GM18520 (cell line): ENCODE data around the gene POLR1D.
"Not testable (repeated sequence)": the region's sequence is repeated elsewhere in the genome, so short reads cannot be mapped to it uniquely, and the experiment has no call there.

Experiments used
- ATAC-seq: cut with Tn5 transposase; IDR thresholded peaks from one replicate; pipeline ENCODE4 v1.9.1; 2021; ENCODE audit not compliant: unreplicated experiment

Gene POLR1D

GRCh38 chr13:27613628-27614027 is 8.1 kb upstream of the POLR1D start:
- ATAC-seq, result no peak

GRCh38 chr13:27617881-27618321 is 3.8 kb upstream of the POLR1D start:
- ATAC-seq, result no peak

- no peak for ATAC-seq
Measured at GRCh38 chr13:27619093-27619727, 2.5 kb upstream of the POLR1D start.

- ATAC-seq, result peak; percentile 23
Measured at GRCh38 chr13:27619728-27620376, 1.8 kb upstream of the POLR1D start.

GRCh38 chr13:27620377-27621115 is 1.1 kb upstream of the POLR1D start, which contains the start of gene LNX2:
LNX2 (minus strand) TSS chr13:27620529; CDS start chr13:27581703, 38,826 bp downstream.
- peak; percentile 79 for ATAC-seq

- no peak for ATAC-seq
Measured at GRCh38 chr13:27621116-27621365, 651 bp upstream of the POLR1D start.

GRCh38 chr13:27622102-27622820 is 569 bp downstream of the POLR1D start:
- ATAC-seq, result no peak

GRCh38 chr13:27622881-27623280 is 1.2 kb downstream of the POLR1D start:
- ATAC-seq, result no peak

- ATAC-seq, result no peak
Measured at GRCh38 chr13:27624071-27624470, 2.4 kb downstream of the POLR1D start.

- ATAC-seq, result no peak
Measured at GRCh38 chr13:27625839-27626238, 4.1 kb downstream of the POLR1D start.

- no peak for ATAC-seq
Measured at GRCh38 chr13:27627380-27627779, 5.7 kb downstream of the POLR1D start.

- no peak for ATAC-seq
Measured at GRCh38 chr13:27628081-27628480, 6.4 kb downstream of the POLR1D start.

GRCh38 chr13:27628766-27629165 is 7.1 kb downstream of the POLR1D start:
- ATAC-seq, result not testable (repeated sequence)

- ATAC-seq, result no peak
Measured at GRCh38 chr13:27631156-27631555, 9.5 kb downstream of the POLR1D start.

GRCh38 chr13:27631665-27632064 is 10.0 kb downstream of the POLR1D start:
- no peak for ATAC-seq

GRCh38 chr13:27632214-27632613 is 10.5 kb downstream of the POLR1D start:
- no peak for ATAC-seq

- no peak for ATAC-seq
Measured at GRCh38 chr13:27632648-27633047, 11.0 kb downstream of the POLR1D start.

GRCh38 chr13:27634231-27634630 is 12.5 kb downstream of the POLR1D start:
- no peak for ATAC-seq

GRCh38 chr13:27634791-27635190 is 13.1 kb downstream of the POLR1D start:
- no peak for ATAC-seq

GRCh38 chr13:27635266-27635665 is 13.6 kb downstream of the POLR1D start:
- ATAC-seq, result no peak

GRCh38 chr13:27636589-27637288 is 15.0 kb downstream of the POLR1D start:
- no peak for ATAC-seq
